MG63 (cell line): Measurements from ENCODE around the gene AMER2. TPM values are rescaled to one million over a fixed set of nuclear protein-coding genes. Genes with fewer than 3 reads are reported as not detected.

Experiments
- DNase-seq: peaks from one replicate; pipeline ENCODE4 v3.0.0-alpha.2; 2020
- H3K27me3 ChIP-seq: fragments of 250-450 bp; sonication (Bioruptor Pico); 2 replicates; pipeline ENCODE4 v1.5.1; 2020; ENCODE audit warnings: mild to moderate bottlenecking, moderate library complexity
- H3K36me3 ChIP-seq: fragments of 250-450 bp; sonication (Bioruptor Pico); 2 replicates; pipeline ENCODE4 v1.5.1; 2020; ENCODE audit warnings: mild to moderate bottlenecking, moderate library complexity
- H3K4me3 ChIP-seq: fragments of 250-450 bp; sonication (Bioruptor Pico); 2 replicates; pipeline ENCODE4 v1.5.1; 2020; ENCODE audit warnings: mild to moderate bottlenecking, moderate library complexity
- H3K9me3 ChIP-seq: fragments of 250-450 bp; sonication (Bioruptor Pico); 2 replicates; pipeline ENCODE4 v1.5.1; 2020; ENCODE audit warnings: mild to moderate bottlenecking, moderate library complexity
- total RNA-seq: library from RNA; depleted of rRNA; stranded (reverse); fragments of >200 nt; shearing (Covaris generic); gene quantifications from 2 replicates; pipeline ENCODE4 v1.2.3, GENCODE V29; 2014; ENCODE audit warnings: low replicate concordance; rRNA removed

The AMER2 gene
- total RNA-seq, 1 experiment from 2014 or later, result not detected

GRCh38 chr13:25136880-25137787 lies 35.0 kb downstream of the AMER2 start:
- no peak for DNase-seq
- Histone ChIP-seq H3K4me3 (no peak overlapping the region), H3K36me3 (no peaks in the 10 kb centered on the region), H3K9me3 (no peaks in the 10 kb centered on the region), H3K27me3 (peaks cover 7% of the 10 kb centered on the region; the same call in 1 of the 2 replicates)

- DNase-seq, result no peak
- no peaks in the 10 kb centered on the region for H3K36me3 ChIP-seq
Measured at GRCh38 chr13:25135896-25136295, 36.2 kb downstream of the AMER2 start.

GRCh38 chr13:25132751-25133390 lies 39.2 kb downstream of the AMER2 start:
- Histone ChIP-seq H3K9me3 (no peaks in the 10 kb centered on the region), H3K27me3 (peaks cover 7% of the 10 kb centered on the region; the same call in 1 of the 2 replicates), H3K4me3 (no peak overlapping the region), H3K36me3 (no peaks in the 10 kb centered on the region)
- DNase-seq, result no peak

More at GRCh38 chr13:25135896-25136295, 36.2 kb downstream of the AMER2 start:
- peaks cover 7% of the 10 kb centered on the region; the same call in 1 of the 2 replicates for H3K27me3 ChIP-seq
- no peak overlapping the region for H3K4me3 ChIP-seq
- H3K9me3 ChIP-seq, result no peaks in the 10 kb centered on the region

GRCh38 chr13:25131881-25132420 lies 40.1 kb downstream of the AMER2 start:
- H3K4me3 ChIP-seq, result no peak overlapping the region
- no peak for DNase-seq
- peaks cover 4% of the 10 kb centered on the region; the same call in 1 of the 2 replicates for H3K27me3 ChIP-seq
- H3K9me3 ChIP-seq, result no peaks in the 10 kb centered on the region
- no peaks in the 10 kb centered on the region for H3K36me3 ChIP-seq

GRCh38 chr13:25130944-25131343 lies 41.1 kb downstream of the AMER2 start:
- no peaks in the 10 kb centered on the region for H3K36me3 ChIP-seq
- no peaks in the 10 kb centered on the region for H3K9me3 ChIP-seq
- no peaks in the 10 kb centered on the region for H3K27me3 ChIP-seq
- H3K4me3 ChIP-seq, result no peak overlapping the region
- no peak for DNase-seq

GRCh38 chr13:25118378-25118905 lies 53.6 kb downstream of the AMER2 start:
- no peak overlapping the region for H3K4me3 ChIP-seq
- H3K36me3 ChIP-seq, result no peaks in the 10 kb centered on the region
- H3K9me3 ChIP-seq, result no peaks in the 10 kb centered on the region
- no peaks in the 10 kb centered on the region for H3K27me3 ChIP-seq
- no peak for DNase-seq

GRCh38 chr13:25117312-25117711 lies 54.8 kb downstream of the AMER2 start:
- H3K36me3 ChIP-seq, result no peaks in the 10 kb centered on the region
- peaks cover 2% of the 10 kb centered on the region; the same call in 1 of the 2 replicates for H3K27me3 ChIP-seq
- H3K9me3 ChIP-seq, result no peaks in the 10 kb centered on the region
- no peak overlapping the region for H3K4me3 ChIP-seq
- no peak for DNase-seq

- Histone ChIP-seq H3K27me3 (peaks cover 8% of the 10 kb centered on the region; the same call in 1 of the 2 replicates), H3K9me3 (no peaks in the 10 kb centered on the region), H3K4me3 (no peak overlapping the region), H3K36me3 (no peaks in the 10 kb centered on the region)
- no peak for DNase-seq
Measured at GRCh38 chr13:25116044-25116443, 56.0 kb downstream of the AMER2 start.

- Histone ChIP-seq H3K9me3 (no peaks in the 10 kb centered on the region), H3K4me3 (no peak overlapping the region), H3K36me3 (no peaks in the 10 kb centered on the region), H3K27me3 (peaks cover 13% of the 10 kb centered on the region)
- peak; percentile 61 for DNase-seq
Measured at GRCh38 chr13:25114220-25114619, 57.9 kb downstream of the AMER2 start.

GRCh38 chr13:25112695-25113255 lies 59.3 kb downstream of the AMER2 start:
- no peaks in the 10 kb centered on the region for H3K36me3 ChIP-seq
- H3K9me3 ChIP-seq, result no peaks in the 10 kb centered on the region
- peaks cover 13% of the 10 kb centered on the region for H3K27me3 ChIP-seq
- no peak overlapping the region for H3K4me3 ChIP-seq
- DNase-seq, result no peak

Other genes starting within 250 kb of the AMER2 start
- 0.63 and 4.9 TPM in 2 replicates for gene PABPC3, start 76.2 kb downstream of the AMER2 start, total RNA-seq
- gene MTMR6, start 115.2 kb upstream of the AMER2 start, total RNA-seq, result 12.8 and 16.8 TPM in 2 replicates
- 46.8 and 53.8 TPM in 2 replicates for gene NUP58, start 129.3 kb upstream of the AMER2 start, total RNA-seq
- gene ATP8A2, start 199.7 kb upstream of the AMER2 start, total RNA-seq, result not detected in 2 replicates